Body of pancreas (tissue), 4 donors: ENCODE measurements around the gene PPP1R9B.

Source experiments
- POLR2A ChIP-seq, 3 donors: fragments of 450-650 bp; IDR thresholded peaks; one replicate each; pipeline ENCODE4 v1.6.1; 2016; ENCODE audit warnings: antibody characterized with exemption in 3 of 3, mild to moderate bottlenecking in 2 of 3
- TF ChIP-seq, protein P1 (sequence below), 7 experiments: fragments of 450-650 bp in 4 of 7; fragments of 200-600 bp in 3 of 7; sonication (generic) in 3 of 7; IDR thresholded peaks; one replicate each; pipeline ENCODE4 v1.5.1; 2016 to 2019; ENCODE audit warnings: antibody characterized with exemption in 7 of 7

DNA sequence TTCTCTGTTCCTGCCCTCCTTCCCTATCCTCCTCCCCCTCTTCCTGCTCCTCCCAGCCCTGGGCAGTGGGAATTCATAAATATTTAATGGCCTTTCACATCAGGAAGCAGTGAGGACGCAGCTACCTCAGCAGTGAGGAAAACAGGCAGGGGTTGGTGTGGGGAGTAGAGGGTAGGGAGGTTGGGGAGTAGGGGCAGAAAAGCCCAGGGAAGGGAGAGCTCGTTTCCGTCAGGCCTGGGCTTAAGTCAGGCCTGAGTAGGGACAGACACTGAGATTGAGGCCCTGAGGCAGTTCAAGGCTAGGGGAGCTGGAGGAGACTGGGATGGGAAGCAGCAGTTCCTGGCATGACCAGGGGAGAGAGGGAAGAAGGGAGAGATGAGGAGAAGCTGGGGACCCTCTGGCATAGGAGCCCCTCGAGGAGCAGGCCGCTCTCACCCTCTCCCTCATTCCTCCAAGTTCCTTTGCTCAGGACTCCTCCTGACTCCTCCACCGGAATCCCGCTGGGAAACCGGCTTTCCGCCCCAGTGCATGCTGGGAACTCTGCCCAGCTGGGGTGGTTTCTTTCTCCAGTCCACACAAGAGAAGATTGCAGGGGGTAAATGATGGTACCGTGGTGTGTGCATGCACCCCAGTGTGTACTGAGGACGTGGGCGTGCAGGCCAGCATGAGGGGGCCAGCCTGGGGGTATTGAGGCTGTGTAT is 26.7 kb downstream of the PPP1R9B start:
- no peak for TF ChIP-seq POLR2A (IDR thresholded peaks at IDR 0.05)
- TF ChIP-seq, protein P1, sequence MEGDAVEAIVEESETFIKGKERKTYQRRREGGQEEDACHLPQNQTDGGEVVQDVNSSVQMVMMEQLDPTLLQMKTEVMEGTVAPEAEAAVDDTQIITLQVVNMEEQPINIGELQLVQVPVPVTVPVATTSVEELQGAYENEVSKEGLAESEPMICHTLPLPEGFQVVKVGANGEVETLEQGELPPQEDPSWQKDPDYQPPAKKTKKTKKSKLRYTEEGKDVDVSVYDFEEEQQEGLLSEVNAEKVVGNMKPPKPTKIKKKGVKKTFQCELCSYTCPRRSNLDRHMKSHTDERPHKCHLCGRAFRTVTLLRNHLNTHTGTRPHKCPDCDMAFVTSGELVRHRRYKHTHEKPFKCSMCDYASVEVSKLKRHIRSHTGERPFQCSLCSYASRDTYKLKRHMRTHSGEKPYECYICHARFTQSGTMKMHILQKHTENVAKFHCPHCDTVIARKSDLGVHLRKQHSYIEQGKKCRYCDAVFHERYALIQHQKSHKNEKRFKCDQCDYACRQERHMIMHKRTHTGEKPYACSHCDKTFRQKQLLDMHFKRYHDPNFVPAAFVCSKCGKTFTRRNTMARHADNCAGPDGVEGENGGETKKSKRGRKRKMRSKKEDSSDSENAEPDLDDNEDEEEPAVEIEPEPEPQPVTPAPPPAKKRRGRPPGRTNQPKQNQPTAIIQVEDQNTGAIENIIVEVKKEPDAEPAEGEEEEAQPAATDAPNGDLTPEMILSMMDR (IDR thresholded peaks at IDR 0.05) = no peak
